HEK293T (cell line): ENCODE measurements around the gene CLUH.
A peak's percentile ranks its signal among the peaks of the same experiment; 100 is the strongest.

ENCODE experiments used
- CTCF ChIA-PET: fragments of 350-600 bp; formaldehyde crosslinking; extraction: SDS; loops from one replicate; lab custom pipeline; 2021; ENCODE audit warnings: antibody characterized with exemption, inconsistent platforms; lab: Yijun Ruan, JAX
- POLR2A ChIA-PET: fragments of 350-600 bp; formaldehyde crosslinking; extraction: SDS; loops from one replicate; lab custom pipeline; 2020; ENCODE audit warnings: antibody characterized with exemption, inconsistent platforms; lab: Yijun Ruan, JAX
- DNase-seq: peaks from one replicate; pipeline ENCODE4 v3.0.0; 2012; ENCODE audit warnings: mixed read lengths; ENCODE audit errors: extremely low spot score
- ARNT ChIP-seq: fragments of 450-650 bp; IDR thresholded peaks from 2 replicates; pipeline ENCODE4 v1.6.1; 2017; ENCODE audit warnings: mild to moderate bottlenecking
- BHLHE40 ChIP-seq: fragments of 450-650 bp; IDR thresholded peaks from 2 replicates; pipeline ENCODE4 v1.6.1; 2016; ENCODE audit warnings: mild to moderate bottlenecking, moderate library complexity, borderline replicate concordance
- CTBP1 ChIP-seq: fragments of 450-650 bp; IDR thresholded peaks from 2 replicates; pipeline ENCODE4 v1.6.1; 2016; ENCODE audit warnings: borderline replicate concordance
- ELF4 ChIP-seq: fragments of 450-650 bp; IDR thresholded peaks from 2 replicates; pipeline ENCODE4 v1.6.1; 2017; ENCODE audit warnings: antibody characterized with exemption
- FOXA1 ChIP-seq: fragments of 450-650 bp; IDR thresholded peaks from 2 replicates; pipeline ENCODE4 v1.6.1; 2016; ENCODE audit warnings: mild to moderate bottlenecking
- FOXK2 ChIP-seq: fragments of 450-650 bp; IDR thresholded peaks from 2 replicates; pipeline ENCODE4 v1.6.1; 2016; ENCODE audit warnings: mild to moderate bottlenecking
- FOXM1 ChIP-seq: fragments of 450-650 bp; IDR thresholded peaks from 2 replicates; pipeline ENCODE4 v1.6.1; 2017; ENCODE audit warnings: mild to moderate bottlenecking, borderline replicate concordance
- HDGF ChIP-seq: fragments of 450-650 bp; IDR thresholded peaks from 2 replicates; pipeline ENCODE4 v1.6.1; 2017; ENCODE audit warnings: antibody characterized with exemption, borderline replicate concordance
- L3MBTL2 ChIP-seq: fragments of 450-650 bp; conservative IDR thresholded peaks from 2 replicates; pipeline ENCODE4 v1.6.1; 2016; ENCODE audit warnings: mild to moderate bottlenecking
- LEF1 ChIP-seq: fragments of 450-650 bp; IDR thresholded peaks from 2 replicates; pipeline ENCODE4 v1.6.1; 2017; ENCODE audit warnings: mild to moderate bottlenecking, borderline replicate concordance
- NFRKB ChIP-seq: fragments of 450-650 bp; IDR thresholded peaks from 2 replicates; pipeline ENCODE4 v1.6.1; 2016; ENCODE audit warnings: mild to moderate bottlenecking, moderate library complexity
- SP1 ChIP-seq: fragments of 450-650 bp; IDR thresholded peaks from 2 replicates; pipeline ENCODE4 v1.6.1; 2017
- SUZ12 ChIP-seq: fragments of 450-650 bp; IDR thresholded peaks from 2 replicates; pipeline ENCODE4 v1.6.1; 2016; ENCODE audit warnings: mild to moderate bottlenecking
- TARDBP ChIP-seq: fragments of 450-650 bp; IDR thresholded peaks from 2 replicates; pipeline ENCODE4 v1.6.1; 2016
- ZNF384 ChIP-seq: fragments of 450-650 bp; IDR thresholded peaks from 2 replicates; pipeline ENCODE4 v1.6.1; 2016
- TF ChIP-seq, protein P1 (sequence below): fragments of 450-650 bp; IDR thresholded peaks from 2 replicates; pipeline ENCODE4 v1.6.1; 2016

Gene CLUH

DNA sequence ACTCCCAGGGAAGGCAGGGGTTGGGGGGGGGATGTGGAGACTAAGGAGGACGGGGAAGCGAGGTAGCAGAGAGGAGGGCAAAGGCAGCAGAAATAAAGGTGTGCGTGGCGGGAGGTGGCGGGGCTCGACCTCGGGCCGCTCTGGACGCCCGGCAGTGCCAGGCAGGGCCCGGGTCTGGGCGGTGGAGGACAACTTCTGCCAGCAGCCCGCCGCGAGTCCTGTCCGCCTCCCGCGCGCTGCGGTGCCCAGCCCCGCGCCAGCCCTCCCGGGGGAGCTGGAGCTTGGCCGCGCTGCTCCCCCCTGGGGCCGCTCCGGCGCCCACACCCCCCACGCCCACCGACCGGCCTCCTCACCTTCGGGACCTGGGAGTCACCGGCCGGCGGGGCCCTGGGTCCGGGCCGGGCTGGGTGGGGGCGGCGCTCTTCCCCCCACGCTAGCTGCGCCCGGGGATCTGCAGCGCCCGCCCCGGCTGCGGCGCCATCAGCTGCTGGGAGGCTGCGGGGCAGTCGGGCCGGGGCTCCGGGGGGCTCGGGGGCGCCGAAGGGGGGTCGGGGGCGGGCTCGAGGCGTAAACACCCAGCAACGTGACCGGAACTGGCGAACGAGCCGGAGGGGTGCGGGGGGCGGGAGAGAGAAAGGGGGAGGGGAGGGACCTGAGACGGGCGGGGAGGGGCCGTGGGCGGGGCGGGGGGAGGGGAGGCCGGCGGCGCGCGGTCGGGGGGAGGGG is 37.7 kb upstream of the CLUH start, which contains the start of gene CCDC92B:
CCDC92B (minus strand) TSS at position 595 of the 726 bp plus-strand sequence. CDS start 14,507 bp downstream, outside the sequence.
- ChIA-PET POLR2A (no interaction called here), CTCF (no interaction called here)
- DNase-seq: peak; percentile 33
- no peak for TF ChIP-seq LEF1
- no peak for TF ChIP-seq SP1
- no peak for TF ChIP-seq TARDBP
- no peak for TF ChIP-seq HDGF
- no peak for TF ChIP-seq FOXK2
- no peak for TF ChIP-seq BHLHE40
- TF ChIP-seq NFRKB: no peak
- no peak for TF ChIP-seq L3MBTL2
- TF ChIP-seq ELF4: no peak
- TF ChIP-seq SUZ12: no peak
- TF ChIP-seq, protein P1, sequence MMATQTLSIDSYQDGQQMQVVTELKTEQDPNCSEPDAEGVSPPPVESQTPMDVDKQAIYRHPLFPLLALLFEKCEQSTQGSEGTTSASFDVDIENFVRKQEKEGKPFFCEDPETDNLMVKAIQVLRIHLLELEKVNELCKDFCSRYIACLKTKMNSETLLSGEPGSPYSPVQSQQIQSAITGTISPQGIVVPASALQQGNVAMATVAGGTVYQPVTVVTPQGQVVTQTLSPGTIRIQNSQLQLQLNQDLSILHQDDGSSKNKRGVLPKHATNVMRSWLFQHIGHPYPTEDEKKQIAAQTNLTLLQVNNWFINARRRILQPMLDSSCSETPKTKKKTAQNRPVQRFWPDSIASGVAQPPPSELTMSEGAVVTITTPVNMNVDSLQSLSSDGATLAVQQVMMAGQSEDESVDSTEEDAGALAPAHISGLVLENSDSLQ: no peak
- TF ChIP-seq FOXA1: no peak
- TF ChIP-seq CTBP1: no peak
- no peak for TF ChIP-seq ZNF384
- TF ChIP-seq FOXM1: no peak
- TF ChIP-seq ARNT: no peak

DNA sequence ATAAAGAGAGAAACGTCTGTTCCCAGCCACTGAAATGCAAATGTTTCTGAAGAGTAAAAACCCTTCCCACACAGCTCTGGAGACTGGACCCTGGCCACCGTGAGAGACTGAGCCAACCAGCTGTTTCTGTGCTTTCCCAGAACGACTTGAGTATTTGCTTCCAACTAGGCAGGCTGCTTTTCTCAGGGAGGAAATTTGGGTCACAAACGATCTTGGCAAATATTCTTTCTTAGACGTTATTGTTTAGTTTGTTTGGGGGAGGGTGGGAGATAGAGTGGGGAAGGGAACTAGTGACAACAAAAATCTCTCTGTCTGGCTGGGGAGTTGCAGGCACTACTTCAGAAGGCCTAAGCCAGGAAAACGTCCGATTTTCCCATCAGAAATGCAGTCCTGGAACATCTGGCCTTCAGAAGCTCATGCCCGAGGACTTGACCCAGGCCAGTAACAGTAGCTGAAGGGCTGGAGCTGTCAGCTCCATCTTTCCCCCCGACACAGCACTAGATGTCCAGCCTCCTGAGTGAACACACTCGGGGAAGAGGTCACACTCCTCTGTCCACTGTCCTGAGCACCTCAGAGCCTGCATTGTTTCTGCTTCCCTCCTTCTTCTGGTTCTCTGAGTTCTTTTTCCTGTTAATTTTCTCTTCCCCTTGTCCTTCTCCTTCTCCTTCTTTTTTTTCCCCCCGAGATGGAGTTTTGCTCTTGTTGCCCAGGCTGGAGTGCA is 33.9 kb upstream of the CLUH start:
- CTCF ChIA-PET: no interaction called here
- POLR2A ChIA-PET: no interaction called here
- no peak for DNase-seq
- no peak for TF ChIP-seq CTBP1
- TF ChIP-seq, protein P1: no peak
- TF ChIP-seq FOXA1: no peak
- TF ChIP-seq L3MBTL2: no peak
- TF ChIP-seq NFRKB: no peak
- TF ChIP-seq LEF1: no peak
- TF ChIP-seq ZNF384: no peak
- TF ChIP-seq FOXK2: no peak
- TF ChIP-seq HDGF: no peak
- TF ChIP-seq TARDBP: no peak
- no peak for TF ChIP-seq SP1
- no peak for TF ChIP-seq FOXM1

DNA sequence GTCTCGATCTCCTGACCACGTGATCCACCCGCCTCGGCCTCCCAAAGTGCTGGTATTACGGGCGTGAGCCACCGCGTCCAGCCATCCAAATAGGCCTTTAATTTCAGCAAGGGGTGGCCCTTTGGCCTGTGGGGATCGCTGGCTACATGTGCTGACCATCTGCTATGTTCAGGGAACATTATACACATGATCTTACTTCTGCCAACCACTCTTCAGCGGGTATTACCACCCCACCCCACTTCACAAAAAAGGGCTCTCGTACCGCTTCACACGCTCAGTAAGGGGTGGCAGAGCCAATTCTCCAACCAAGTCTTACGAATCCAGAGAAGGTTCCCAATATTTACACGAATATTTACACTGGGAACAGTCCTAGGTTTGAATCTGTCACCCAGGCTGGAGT is 26.1 kb upstream of the CLUH start:
- CTCF ChIA-PET: no interaction called here
- DNase-seq: no peak

GRCh38 chr17:2736956-2737355 is 25.4 kb upstream of the CLUH start:
- POLR2A ChIA-PET: no interaction called here
- TF ChIP-seq FOXK2: no peak
- TF ChIP-seq CTBP1: no peak
- TF ChIP-seq ELF4: no peak
- no peak for TF ChIP-seq ZNF384
- TF ChIP-seq, protein P1: no peak
- no peak for TF ChIP-seq TARDBP
- no peak for TF ChIP-seq FOXA1
- TF ChIP-seq HDGF: no peak
- TF ChIP-seq SUZ12: no peak
- no peak for TF ChIP-seq LEF1
- TF ChIP-seq NFRKB: no peak
- TF ChIP-seq FOXM1: no peak
- no peak for TF ChIP-seq L3MBTL2
- DNase-seq: peak; percentile 45
- CTCF ChIA-PET: no interaction called here

More for the DNA sequence above, 26.1 kb upstream of the CLUH start:
- POLR2A ChIA-PET: no interaction called here
- no peak for TF ChIP-seq ZNF384
- no peak for TF ChIP-seq ARNT
- TF ChIP-seq CTBP1: no peak
- no peak for TF ChIP-seq LEF1
- no peak for TF ChIP-seq ELF4
- TF ChIP-seq FOXK2: no peak
- TF ChIP-seq FOXA1: no peak
- no peak for TF ChIP-seq NFRKB
- no peak for TF ChIP-seq TARDBP
- TF ChIP-seq, protein P1: no peak

GRCh38 chr17:2735896-2736295 is 24.3 kb upstream of the CLUH start:
- CTCF ChIA-PET: no interaction called here
- TF ChIP-seq FOXK2: no peak
- no peak for TF ChIP-seq HDGF
- no peak for TF ChIP-seq CTBP1
- TF ChIP-seq LEF1: no peak
- TF ChIP-seq NFRKB: no peak
- TF ChIP-seq TARDBP: no peak
- TF ChIP-seq ARNT: no peak
- no peak for TF ChIP-seq L3MBTL2
- no peak for TF ChIP-seq SP1
- no peak for TF ChIP-seq FOXA1
- no peak for TF ChIP-seq FOXM1
- no peak for TF ChIP-seq ZNF384
- TF ChIP-seq BHLHE40: no peak
- no peak for TF ChIP-seq SUZ12
- TF ChIP-seq, protein P1: no peak
- TF ChIP-seq ELF4: no peak
- POLR2A ChIA-PET: no interaction called here
- no peak for DNase-seq
